Aorta (tissue), 5 donors: ENCODE measurements around the gene CRYGC. TPM values are rescaled to one million over a fixed set of nuclear protein-coding genes. Genes with fewer than 3 reads are reported as not detected.

Experiments
- ATAC-seq: fragments of 200-7000 bp; cut with Tn5 transposase; one replicate; pipeline ENCODE4 v1.9.1; 2022; ENCODE audit warnings: moderate library complexity; ENCODE audit not compliant: low FRiP score
- DNase-seq, 2 donors: peaks; one replicate each; pipeline ENCODE4 v3.0.0-alpha.2; 2020
- H3K27ac ChIP-seq, 2 donors: one replicate each; pipeline ENCODE4 v1.5.1; 2013; ENCODE audit warnings: low read length in 2 of 2, mild to moderate bottlenecking in 2 of 2, moderate library complexity in 2 of 2, control low read depth in 1 of 2, inconsistent platforms in 1 of 2, low read depth in 1 of 2
- H3K27me3 ChIP-seq, 2 donors: one replicate each; pipeline ENCODE4 v1.6.1; 2013; ENCODE audit warnings: control low read depth in 1 of 2, low read length in 1 of 2, mild to moderate bottlenecking in 1 of 2, moderate library complexity in 1 of 2; ENCODE audit not compliant: insufficient read depth in 2 of 2, control insufficient read depth in 1 of 2
- H3K36me3 ChIP-seq, 2 donors: one replicate each; pipeline ENCODE4 v1.6.1; 2013; ENCODE audit warnings: control low read depth in 1 of 2, low read length in 1 of 2, mild to moderate bottlenecking in 1 of 2; ENCODE audit not compliant: insufficient read depth in 2 of 2, control insufficient read depth in 1 of 2
- H3K4me1 ChIP-seq, 2 donors: one replicate each; pipeline ENCODE4 v1.6.1; 2013; ENCODE audit warnings: low read length in 2 of 2, control low read depth in 1 of 2, mild to moderate bottlenecking in 1 of 2, moderate library complexity in 1 of 2; ENCODE audit not compliant: insufficient read depth in 2 of 2, control insufficient read depth in 1 of 2
- H3K4me3 ChIP-seq, 2 donors: one replicate each; pipeline ENCODE4 v1.5.1; 2013; ENCODE audit warnings: low read length in 2 of 2, control low read depth in 1 of 2, mild to moderate bottlenecking in 1 of 2
- H3K9me3 ChIP-seq: one replicate; pipeline ENCODE4 v1.6.1; 2013; ENCODE audit warnings: mild to moderate bottlenecking, low read length; ENCODE audit not compliant: control insufficient read depth
- WGBS, 2 donors: extraction: QIAGEN DNeasy Blood & Tissue Kit; methylation state at CpG; one replicate each; pipeline ENCODE4 v1.1.7; 2013; 5-methylcytosine and 5-hydroxymethylcytosine counted together
- intact Hi-C, 2 donors: fragments of 100-400 bp; cut with DNase I; formaldehyde crosslinking; loops; one replicate each; pipeline versions ENCODE4 v1.14.2 to v1.15.0; 2022
- polyA plus RNA-seq, 2 donors: library from polyadenylated mRNA; stranded (reverse); fragments of 200-250 nt; gene quantifications; one replicate each; pipeline ENCODE4 v1.2.3, GENCODE V29; 2013
- total RNA-seq, 2 donors: library from RNA; stranded (reverse); fragmentation: NEBNext Ultra II Directional; extraction: Animal tissue kit (Norgen Biotek cat#: 25700); gene quantifications; one replicate each; pipeline ENCODE4 v1.2.1, GENCODE V29; 2021
- donor health status: healthy with polysubstance abuse.
- donor health status: Bipolar disorder and iron deficiency.
- donor health status: DM: no; HTN: no; CAD: no.
- donor health status: DM: no; HTN: no; CAD: no.
- donor health status: DM: yes; HTN: yes; CAD: no.

The CRYGC gene
- total and polyA plus RNA-seq, 4 donors: not detected

GRCh38 chr2:208163489-208163888 lies 33.9 kb upstream of the CRYGC start, which contains the start of gene CRYGA:
Gene CRYGA (minus strand): TSS chr2:208163589. CDS start chr2:208163556, 33 bp downstream.
- Histone ChIP-seq H3K4me1 (no peaks in the 10 kb centered on the region), H3K9me3 (peaks cover 2% of the 10 kb centered on the region), H3K4me3 (no peak within 1 kb of the TSS), H3K36me3 (no peaks in the 10 kb centered on the region), H3K27ac (no peak within 1 kb of the TSS), H3K27me3 (no peaks in the 10 kb centered on the region)
- 54 to 64% methylated on average over 2 of the region's 2 CpGs for WGBS, 2 donors
- intact Hi-C loops: no loop called here
- DNase-seq (no peak), ATAC-seq (no peak)

GRCh38 chr2:208156439-208156838 lies 26.8 kb upstream of the CRYGC start:
- ATAC-seq (no peak), DNase-seq (no peak)
- no peaks in the 10 kb centered on the region for H3K27me3 ChIP-seq
- H3K4me1 ChIP-seq: no peaks in the 10 kb centered on the region
- H3K36me3 ChIP-seq: no peaks in the 10 kb centered on the region
- no peak overlapping the region for H3K4me3 ChIP-seq
- intact Hi-C loops: no loop called here
- WGBS, 2 donors: 63 to 69% methylated on average over 2 of the region's 2 CpGs
- no peak overlapping the region for H3K27ac ChIP-seq
- H3K9me3 ChIP-seq: no peaks in the 10 kb centered on the region

- Histone ChIP-seq H3K4me1 (no peaks in the 10 kb centered on the region), H3K36me3 (no peaks in the 10 kb centered on the region), H3K4me3 (no peak overlapping the region), H3K9me3 (no peaks in the 10 kb centered on the region), H3K27ac (no peak overlapping the region), H3K27me3 (no peaks in the 10 kb centered on the region)
- DNase-seq (no peak), ATAC-seq (no peak)
- intact Hi-C loops: no loop called here
These were observed 23.5 kb upstream of the CRYGC start for GRCh38 chr2:208153156-208153555.

- Histone ChIP-seq H3K27me3 (no peaks in the 10 kb centered on the region), H3K27ac (no peak overlapping the region), H3K4me3 (no peak overlapping the region), H3K4me1 (no peaks in the 10 kb centered on the region), H3K36me3 (no peaks in the 10 kb centered on the region), H3K9me3 (no peaks in the 10 kb centered on the region)
- DNase-seq (no peak), ATAC-seq (no peak)
- intact Hi-C loops: no loop called here
- WGBS, 2 donors: 93 to 100% methylated on average over 1 of the region's 1 CpG
These were observed 21.3 kb upstream of the CRYGC start for GRCh38 chr2:208150956-208151355.

- DNase-seq (no peak), ATAC-seq (no peak)
- no peaks in the 10 kb centered on the region for H3K27me3 ChIP-seq
- H3K27ac ChIP-seq: no peak overlapping the region
- H3K4me1 ChIP-seq: no peaks in the 10 kb centered on the region
- no peak overlapping the region for H3K4me3 ChIP-seq
- intact Hi-C loops: no loop called here
- no peaks in the 10 kb centered on the region for H3K36me3 ChIP-seq
- no peaks in the 10 kb centered on the region for H3K9me3 ChIP-seq
These were observed 20.5 kb upstream of the CRYGC start for GRCh38 chr2:208150094-208150493.

GRCh38 chr2:208148803-208149202 lies 19.2 kb upstream of the CRYGC start:
- Histone ChIP-seq H3K4me3 (no peak overlapping the region), H3K36me3 (no peaks in the 10 kb centered on the region)
- intact Hi-C loops: no loop called here

GRCh38 chr2:208147759-208148158 lies 18.1 kb upstream of the CRYGC start:
- no peaks in the 10 kb centered on the region for H3K4me1 ChIP-seq
- H3K9me3 ChIP-seq: no peaks in the 10 kb centered on the region
- no peak for ATAC-seq
- H3K36me3 ChIP-seq: no peaks in the 10 kb centered on the region
- no peak overlapping the region for H3K4me3 ChIP-seq
- intact Hi-C loops: no loop called here
- H3K27me3 ChIP-seq: no peaks in the 10 kb centered on the region
- DNase-seq: no peak
- WGBS, 2 donors: 47 to 70% methylated on average over 3 of the region's 3 CpGs
- no peak overlapping the region for H3K27ac ChIP-seq

More at GRCh38 chr2:208148803-208149202, 19.2 kb upstream of the CRYGC start:
- no peak overlapping the region for H3K27ac ChIP-seq
- 62 to 65% methylated on average over 2 of the region's 2 CpGs for WGBS, 2 donors
- H3K9me3 ChIP-seq: no peaks in the 10 kb centered on the region
- ATAC-seq (no peak), DNase-seq (no peak)
- no peaks in the 10 kb centered on the region for H3K4me1 ChIP-seq
- H3K27me3 ChIP-seq: no peaks in the 10 kb centered on the region

GRCh38 chr2:208147008-208147407 lies 17.4 kb upstream of the CRYGC start:
- H3K27me3 ChIP-seq: no peaks in the 10 kb centered on the region
- no peak for DNase-seq
- H3K36me3 ChIP-seq: no peaks in the 10 kb centered on the region
- no peaks in the 10 kb centered on the region for H3K9me3 ChIP-seq
- no peak for ATAC-seq
- H3K4me3 ChIP-seq: no peak overlapping the region
- H3K27ac ChIP-seq: no peak overlapping the region
- H3K4me1 ChIP-seq: no peaks in the 10 kb centered on the region
- intact Hi-C loops: no loop called here

GRCh38 chr2:208146006-208146405 lies 16.4 kb upstream of the CRYGC start, which contains the start of gene CRYGB:
Gene CRYGB (minus strand): TSS chr2:208146158. CDS start chr2:208146120, 38 bp downstream.
- Histone ChIP-seq H3K4me3 (no peak within 1 kb of the TSS), H3K27me3 (no peaks in the 10 kb centered on the region), H3K27ac (no peak within 1 kb of the TSS), H3K9me3 (no peaks in the 10 kb centered on the region), H3K36me3 (no peaks in the 10 kb centered on the region), H3K4me1 (no peaks in the 10 kb centered on the region)
- intact Hi-C loops: no loop called here
- ATAC-seq (no peak), DNase-seq (no peak)
- 62 to 66% methylated on average over 6 of the region's 6 CpGs for WGBS, 2 donors
